Measurements from ENCODE around the gene BRAT1.
A peak's percentile ranks its signal among the peaks of the same experiment; 100 is the strongest.
"Not testable (repeated sequence)": the region's sequence is repeated elsewhere in the genome, so short reads cannot be mapped to it uniquely, and the experiment has no call there.

The BRAT1 gene

GRCh38 chr7:2555121-2556052 is at the start of gene BRAT1:
BRAT1 (minus strand) TSS chr7:2555524; CDS start chr7:2554431, 1,093 bp downstream.
- DNase-seq, result peak; percentile 90

DNA sequence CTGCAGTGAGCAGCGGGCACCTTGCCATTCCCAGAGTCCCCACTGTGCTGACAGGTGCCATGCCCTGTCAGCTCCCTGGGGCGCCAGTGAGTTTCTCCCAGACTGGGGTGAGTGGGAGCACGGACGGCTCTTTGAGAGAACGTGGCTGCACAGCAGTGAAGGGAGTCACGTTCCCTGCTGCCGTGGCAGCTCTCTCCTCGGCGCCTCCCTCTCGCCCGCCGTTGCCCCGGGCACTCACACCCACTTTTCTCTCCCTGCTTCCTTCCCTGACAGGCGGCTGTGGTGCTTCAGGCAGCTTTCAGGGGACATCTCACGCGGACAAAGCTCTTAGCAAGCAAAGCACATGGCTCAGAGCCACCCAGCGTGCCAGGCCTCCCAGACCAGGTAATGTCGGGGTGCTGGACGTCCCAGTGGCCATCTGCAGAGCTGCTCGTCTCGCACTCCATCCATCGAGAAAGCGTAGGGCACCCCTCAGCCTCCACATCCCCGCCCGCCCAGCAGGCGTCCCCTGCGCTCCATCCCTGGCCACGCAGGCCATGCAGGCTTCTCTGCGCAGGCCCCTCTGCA is 49.4 kb upstream of the BRAT1 start:
- DNase-seq, result no peak

DNA sequence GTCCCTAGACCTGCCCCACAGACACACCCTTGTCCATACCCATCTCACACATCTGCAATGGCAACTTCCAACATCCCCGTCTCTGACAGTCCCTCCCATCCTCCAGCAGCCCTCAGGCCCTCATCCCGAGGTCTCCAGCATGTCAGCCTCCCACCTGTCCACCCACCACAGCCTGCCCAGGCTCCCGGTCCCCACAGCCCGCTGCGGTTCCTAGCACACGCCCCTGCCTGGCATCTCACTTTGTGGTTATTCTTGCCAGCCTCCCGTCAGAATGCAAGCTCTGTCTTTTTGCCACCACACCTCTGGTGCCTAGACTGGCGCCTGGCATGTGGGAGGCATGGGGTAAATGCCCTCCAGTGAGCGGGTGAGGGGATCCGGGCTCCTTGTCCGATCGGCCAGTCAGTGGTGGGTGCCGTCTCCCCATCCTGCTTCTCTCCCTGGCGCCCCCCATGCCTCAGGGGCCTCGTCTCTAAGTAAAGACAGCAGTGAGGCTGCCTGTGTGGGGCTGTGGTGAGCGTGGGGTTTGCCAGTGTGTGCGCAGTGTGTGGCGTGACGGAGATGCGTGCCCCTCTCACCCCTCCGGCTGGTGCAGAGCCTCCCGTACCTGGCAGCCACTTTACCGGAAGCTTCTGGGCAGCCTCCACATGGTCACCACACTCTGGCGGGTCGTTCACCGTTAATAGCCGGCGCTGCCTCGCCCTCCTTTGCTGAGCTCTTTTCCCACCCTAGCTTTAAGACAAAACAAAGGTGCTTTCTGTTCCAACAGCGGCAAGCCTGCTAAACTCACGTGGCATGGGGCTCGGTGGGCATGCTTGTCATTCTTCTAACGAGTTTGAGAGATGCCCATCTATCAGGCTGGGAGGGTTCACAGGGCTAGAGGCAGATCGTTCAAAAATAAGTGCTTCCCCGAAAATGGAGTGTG is 48.0 kb upstream of the BRAT1 start:
- DNase-seq, result no peak

- DNase-seq, result no peak
These were observed 47.2 kb upstream of the BRAT1 start for GRCh38 chr7:2602406-2603043.

GRCh38 chr7:2601907-2602306 is 46.6 kb upstream of the BRAT1 start:
- DNase-seq, result no peak

DNA sequence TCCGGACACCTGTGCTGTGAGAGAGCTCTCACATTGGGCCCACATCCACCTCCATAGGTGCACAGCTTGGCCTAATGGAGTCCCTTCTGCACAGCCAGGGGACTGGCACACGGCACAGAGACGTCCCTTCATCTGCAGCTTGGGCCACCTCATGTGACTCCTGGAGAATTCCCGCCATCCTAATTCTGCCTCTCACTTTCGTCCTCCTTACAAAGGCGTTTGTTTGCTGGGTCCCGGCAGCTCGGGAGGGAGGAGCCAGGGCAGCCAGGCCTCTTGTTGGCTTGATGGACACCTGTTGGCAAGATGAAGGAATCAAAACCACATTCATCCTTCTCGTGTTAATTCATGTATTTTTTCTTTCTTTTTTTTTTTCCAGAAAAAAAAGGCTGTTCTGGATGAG is 45.7 kb upstream of the BRAT1 start:
- no peak for DNase-seq

DNA sequence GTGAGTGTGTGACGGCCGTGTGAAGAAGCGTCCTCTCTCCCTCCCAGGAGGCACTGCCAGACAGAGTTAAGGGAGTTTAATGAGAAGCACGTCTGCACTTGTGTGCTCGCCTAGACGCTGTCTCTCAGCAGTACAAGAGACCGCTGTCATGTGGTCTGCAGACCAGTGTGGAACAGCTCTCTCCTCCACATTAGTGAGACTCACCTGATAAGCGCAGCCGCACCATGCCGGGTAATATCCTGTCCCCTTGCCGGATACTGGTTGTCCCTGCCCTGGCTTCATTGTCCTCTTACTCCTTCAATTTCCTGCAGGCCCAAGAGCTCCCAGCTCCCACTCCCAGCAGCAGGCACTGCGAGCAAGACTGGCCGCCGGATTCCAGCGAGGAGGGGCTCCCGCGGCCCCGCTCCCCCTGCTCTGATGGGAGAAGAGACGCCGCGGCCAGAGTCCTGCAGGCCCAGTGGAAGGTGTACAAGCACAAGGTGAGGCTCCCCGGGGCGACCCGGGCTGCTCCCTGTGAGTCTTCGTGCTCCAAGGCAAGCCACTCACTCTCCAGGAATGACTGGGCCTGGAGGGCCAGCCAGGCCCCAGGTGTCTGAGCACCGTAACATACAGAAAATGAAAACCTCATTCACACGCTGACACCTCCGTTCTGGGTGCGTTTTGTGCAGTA is 43.0 kb upstream of the BRAT1 start:
- DNase-seq, result no peak

DNA sequence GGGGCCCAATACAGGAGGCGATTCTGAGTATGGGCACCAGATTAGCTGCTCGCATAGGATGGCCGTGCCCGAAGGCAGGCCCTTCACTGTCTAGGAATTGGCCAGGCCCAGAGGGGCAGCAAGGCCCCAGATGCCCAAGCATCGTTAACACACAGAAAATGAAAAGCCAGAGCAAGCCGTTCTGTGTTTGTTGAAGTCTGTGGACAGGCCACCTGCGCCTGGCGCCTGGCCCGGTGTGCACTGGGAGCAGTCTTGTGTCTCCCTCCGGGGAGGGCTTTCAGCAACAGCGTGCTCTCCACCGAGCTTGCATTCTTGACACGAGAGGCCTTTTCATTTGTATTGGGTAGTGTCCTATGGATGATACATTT is 41.9 kb upstream of the BRAT1 start:
- no peak for DNase-seq

DNA sequence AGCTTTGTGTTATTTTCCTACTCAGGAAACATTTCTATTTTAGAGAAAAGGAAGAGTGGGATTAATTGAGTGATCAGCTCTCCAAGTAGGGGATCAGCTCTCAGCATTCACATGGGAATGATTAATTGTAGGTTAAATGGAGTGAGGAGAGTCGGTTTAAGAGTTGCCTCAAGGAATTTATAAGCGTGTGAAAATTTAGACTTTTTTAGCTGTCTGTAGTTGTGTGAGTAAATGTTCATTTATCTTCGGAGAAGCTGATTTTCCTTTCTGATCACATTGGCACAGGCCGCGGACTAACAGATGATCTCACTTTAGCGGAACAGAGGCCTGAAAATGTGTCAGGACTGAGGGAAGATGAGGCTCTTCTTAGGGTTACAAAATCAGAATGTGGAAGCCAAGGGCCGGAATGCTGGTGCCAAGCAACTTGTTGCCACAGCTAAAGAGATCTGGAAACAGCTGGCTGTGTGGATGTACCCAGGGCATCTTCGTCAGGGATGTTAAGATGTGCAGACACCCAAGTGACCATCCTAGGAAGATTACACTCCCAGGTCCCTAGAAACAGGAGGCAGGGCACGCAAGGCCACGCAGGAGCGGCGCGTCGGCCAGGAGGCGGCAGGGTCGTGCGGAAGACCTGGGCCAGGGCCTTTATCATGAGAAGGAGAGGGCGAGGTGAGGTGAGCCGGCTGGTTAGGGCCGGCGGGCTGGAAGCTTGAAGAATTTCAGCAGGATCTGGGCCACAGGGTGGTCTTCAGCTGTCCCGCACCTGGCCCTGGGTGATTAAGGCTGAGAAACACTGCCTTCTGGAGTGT is 41.3 kb upstream of the BRAT1 start:
- no peak for DNase-seq

DNA sequence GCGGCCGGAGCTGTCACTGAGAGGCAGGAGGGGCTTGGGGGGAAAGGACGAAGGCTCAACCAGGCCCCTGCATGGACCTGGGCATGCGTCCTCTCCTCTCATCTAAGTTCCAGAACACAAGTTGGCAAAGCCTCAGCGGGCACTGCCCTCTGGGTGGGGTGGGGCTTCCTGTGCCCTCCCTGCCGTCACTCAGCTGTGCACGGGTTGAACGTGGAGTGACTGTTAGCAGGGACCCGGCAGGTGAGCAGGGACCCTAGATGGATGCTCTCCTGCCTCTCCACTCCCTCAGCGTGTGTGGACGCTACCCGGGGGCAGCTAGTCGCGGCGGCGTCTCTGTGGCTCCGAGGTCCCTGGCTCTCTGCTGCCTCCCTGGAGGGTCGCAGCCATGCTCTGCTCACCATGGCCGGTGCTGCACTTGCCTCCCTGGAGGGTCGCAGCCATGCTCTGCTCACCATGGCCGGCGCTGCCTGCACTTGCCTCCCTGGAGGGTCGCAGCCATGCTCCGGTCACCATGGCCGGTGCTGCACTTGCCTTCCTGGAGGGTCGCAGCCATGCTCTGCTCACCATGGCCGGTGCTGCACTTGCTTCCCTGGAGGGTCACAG is 40.0 kb upstream of the BRAT1 start:
- no peak for DNase-seq

DNA sequence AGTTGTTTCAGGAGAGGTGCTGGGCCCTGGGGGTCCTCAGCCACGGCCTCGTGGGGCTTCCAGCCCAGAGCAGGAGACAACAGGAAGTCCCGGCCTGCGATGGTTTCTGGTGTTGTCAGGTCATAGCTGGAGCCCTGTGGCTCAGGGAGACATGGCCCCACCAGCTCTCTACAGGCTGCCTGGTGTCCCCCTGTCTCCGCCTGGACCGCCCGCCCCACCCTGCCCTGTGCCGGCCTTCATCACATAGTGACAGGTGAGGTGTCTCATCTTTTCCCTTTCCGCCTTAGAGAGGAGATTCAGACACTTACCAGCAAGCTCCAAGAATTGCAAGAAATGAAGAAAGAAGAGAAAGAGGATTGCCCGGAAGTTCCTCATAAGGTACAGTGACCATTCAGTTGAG is 39.3 kb upstream of the BRAT1 start:
- DNase-seq, result no peak

DNA sequence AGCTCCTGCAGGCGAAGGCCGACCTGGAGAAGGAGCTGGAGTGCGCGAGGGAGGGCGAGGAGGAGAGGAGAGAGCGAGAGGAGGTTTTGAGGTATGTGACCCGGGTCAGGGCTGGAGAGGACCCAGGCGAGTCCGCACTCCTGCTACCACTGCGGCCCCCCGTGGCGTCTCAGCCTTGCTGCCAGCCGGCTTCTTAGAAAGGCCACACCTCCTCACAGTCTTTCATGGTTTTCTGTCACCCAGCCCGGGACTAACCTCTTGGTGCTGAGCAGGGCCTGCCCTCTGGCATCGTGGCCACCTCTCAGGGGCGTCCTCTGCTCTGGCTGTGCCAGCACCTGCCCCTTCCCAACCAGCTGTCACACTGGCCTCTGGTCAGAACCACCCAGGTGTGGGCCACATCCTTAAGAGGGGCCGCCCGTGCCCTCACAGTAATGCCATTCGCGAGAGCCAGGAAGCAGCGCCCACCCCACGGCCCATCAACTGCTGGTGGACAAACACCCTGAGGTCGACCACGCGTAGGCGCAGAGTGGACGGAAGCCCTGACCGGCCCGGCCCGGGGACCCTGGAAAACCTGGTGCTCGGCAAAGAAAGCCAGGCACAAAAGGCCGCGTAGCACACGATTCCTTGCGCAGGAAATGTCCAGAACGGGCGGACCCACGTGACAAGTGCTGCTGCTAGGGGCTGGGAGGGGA is 37.9 kb upstream of the BRAT1 start:
- DNase-seq, result no peak

DNA sequence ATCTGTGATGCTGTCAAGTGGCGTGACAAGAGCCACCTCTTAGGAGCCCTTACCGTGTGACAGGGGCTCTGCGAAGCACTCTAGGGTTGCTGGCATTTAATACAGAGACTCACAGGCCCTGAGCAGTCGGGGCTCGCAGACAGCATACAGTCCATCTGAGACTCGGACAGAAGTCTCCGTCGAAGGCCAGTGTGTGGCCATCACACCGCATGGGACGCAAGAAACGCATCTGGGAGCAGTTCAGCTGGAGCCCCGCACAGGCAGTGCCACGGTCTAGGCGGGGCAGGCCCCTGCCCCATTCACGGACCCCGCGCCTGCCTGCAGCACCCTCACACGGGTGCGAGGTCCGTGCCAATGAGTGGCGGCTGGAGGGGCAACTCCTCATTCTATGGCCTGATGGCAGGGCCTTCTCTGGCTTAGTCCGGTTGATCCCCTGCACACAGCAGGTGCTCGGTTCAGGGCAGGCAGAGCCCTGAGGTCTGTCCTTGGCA is 37.1 kb upstream of the BRAT1 start:
- DNase-seq, result no peak

GRCh38 chr7:2589941-2590340 is 34.6 kb upstream of the BRAT1 start:
- not testable (repeated sequence) for DNase-seq

DNA sequence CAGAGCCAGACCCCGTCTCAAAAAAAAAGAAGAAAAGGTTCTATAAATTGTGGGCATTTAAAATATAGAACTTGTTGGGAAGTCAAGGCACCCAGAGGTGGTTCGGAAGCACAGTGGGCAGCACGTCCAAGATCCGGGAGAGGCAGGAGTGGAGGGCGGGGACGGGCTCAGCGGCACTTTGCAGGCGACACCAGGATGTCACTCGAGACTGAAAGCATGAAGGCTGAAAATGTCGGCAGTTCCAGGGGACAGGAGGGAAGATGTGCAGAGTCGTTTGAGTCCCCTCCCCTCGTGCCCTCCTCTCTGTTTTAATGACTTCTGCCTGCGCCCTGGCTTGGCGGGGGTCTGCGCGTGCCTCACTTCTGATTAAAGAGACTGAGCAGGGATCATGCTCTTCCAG is 34.0 kb upstream of the BRAT1 start:
- DNase-seq, result no peak

- no peak for DNase-seq
These were observed 32.5 kb upstream of the BRAT1 start for GRCh38 chr7:2587778-2588177.

DNA sequence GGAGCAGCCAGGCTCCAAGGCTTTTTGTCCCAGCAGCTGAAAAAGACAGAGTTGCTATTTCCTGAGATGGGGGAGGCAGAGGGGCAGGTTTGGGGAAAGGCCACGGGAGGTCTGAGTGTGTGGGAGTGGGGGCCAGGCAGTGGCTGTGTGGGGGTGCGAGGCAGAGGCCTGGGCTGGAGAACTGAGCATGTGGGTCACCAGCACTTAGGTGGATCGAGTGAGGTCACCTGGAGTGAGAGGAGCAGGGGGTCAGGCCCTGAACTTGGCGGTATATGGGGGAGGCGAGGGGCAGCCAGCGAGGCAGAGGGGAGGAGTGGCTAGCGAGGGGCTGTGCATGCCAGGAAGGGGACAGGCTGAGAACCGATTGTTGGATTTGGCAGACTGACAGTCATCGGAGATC is 31.8 kb upstream of the BRAT1 start:
- DNase-seq, result no peak

DNA sequence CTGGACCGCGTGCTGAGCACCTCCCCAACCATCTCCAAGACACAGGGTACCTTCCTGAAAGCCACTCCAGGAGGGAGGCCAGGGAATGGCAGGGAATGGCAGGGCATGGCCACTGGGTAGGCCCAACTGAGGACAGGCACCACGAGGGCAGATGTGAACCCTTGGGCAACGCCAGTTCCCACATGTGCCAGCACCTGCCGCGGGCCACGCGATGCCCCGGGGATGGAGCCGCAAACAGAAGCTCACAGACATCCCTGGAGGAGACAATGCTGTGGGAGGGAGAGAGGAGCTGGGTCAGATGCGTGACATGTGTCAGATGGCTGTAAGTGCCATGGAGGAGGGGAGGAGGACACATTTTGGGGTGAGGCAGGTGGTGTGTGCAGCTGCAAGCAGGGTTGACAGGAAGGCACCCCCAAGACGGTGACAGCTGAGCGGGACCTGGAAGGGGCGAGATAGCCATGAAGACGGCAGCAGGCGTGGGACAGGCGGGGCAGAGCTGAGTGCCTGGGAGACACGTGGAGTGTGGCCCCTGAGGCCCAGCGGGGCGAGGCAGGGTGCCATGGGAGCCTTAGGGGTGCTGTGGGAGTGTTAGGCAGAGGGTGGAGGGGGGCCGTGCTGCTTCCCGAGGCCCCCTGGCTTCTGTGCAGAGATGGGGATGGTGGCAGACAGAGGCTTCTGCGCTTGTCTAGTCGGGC is 31.1 kb upstream of the BRAT1 start:
- DNase-seq, result no peak

DNA sequence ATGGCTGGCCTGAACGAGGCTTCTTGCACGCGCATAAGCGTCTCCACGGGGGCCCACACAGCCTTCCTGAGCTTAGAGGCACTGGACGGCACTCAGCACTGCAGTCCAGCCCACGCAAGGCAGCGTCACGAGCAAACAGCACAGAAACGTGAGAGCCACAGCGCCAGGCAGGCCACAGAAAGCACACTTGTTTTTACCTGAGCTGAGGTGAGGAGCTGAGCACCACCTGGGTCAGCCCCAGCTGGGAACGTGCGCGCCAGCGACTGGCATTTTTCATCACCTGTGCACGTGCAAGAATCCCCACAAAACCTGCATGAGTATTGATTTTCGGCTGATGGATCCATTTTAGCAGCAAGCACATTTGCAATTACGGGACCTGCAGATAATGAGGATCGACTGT is 30.1 kb upstream of the BRAT1 start:
- no peak for DNase-seq
